Upper lobe of left lung (tissue), 4 donors: ENCODE data around the gene NEU4.

ENCODE experiments used
- CTCF ChIP-seq, 6 experiments: fragments of 450-650 bp in 4 of 6; fragments of 200-600 bp in 2 of 6; sonication (generic) in 2 of 6; IDR thresholded peaks; one replicate each; pipeline ENCODE4 v1.5.1; 2016 to 2019; ENCODE audit warnings: antibody characterized with exemption in 6 of 6
- POLR2A ChIP-seq, 4 donors: fragments of 450-650 bp; IDR thresholded peaks; one replicate each; pipeline ENCODE4 v1.5.1; 2016 to 2017; ENCODE audit warnings: antibody characterized with exemption in 4 of 4, mild to moderate bottlenecking in 2 of 4
- POLR2AphosphoS5 ChIP-seq, 2 donors: sonication (generic); formaldehyde crosslinking; IDR thresholded peaks; one replicate each; pipeline ENCODE4 v1.5.1; 2017; ENCODE audit warnings: antibody characterized with exemption in 2 of 2

GRCh38 chr2:241774419-241775222 lies 34.4 kb upstream of the NEU4 start:
- TF ChIP-seq POLR2A (IDR thresholded peaks at IDR 0.05) (no peak), CTCF (IDR thresholded peaks at IDR 0.05) (no peak), POLR2AphosphoS5 (IDR thresholded peaks at IDR 0.05) (no peak)
